ENCODE measurements around the gene FAT2.
"Not testable (repeated sequence)": the region's sequence is repeated elsewhere in the genome, so short reads cannot be mapped to it uniquely, and the experiment has no call there.

Gene FAT2

GRCh38 chr5:151611127-151611775 is 20.1 kb upstream of the FAT2 start:
- DNase-seq, result no peak

- no peak for DNase-seq
Observed at GRCh38 chr5:151608522-151608921, 17.4 kb upstream of the FAT2 start.

DNA sequence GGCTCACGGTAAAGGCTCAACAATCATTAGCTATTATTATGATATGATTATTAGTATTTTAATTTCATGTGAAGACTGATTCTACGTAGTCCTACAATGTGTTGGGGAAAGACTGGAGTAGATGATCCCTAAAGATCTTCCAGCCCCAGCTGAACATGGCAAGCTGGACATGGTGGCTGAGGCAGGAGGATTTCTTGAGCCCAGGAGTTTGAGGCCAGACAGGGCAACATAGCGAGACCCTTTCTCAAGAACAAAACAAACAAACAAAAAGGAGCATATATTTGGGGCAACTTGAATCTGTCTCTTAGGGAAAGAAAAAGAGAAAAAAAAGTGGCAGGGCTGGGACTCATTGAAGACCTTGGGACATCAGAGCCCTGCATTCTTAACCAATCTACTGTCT is 16.2 kb upstream of the FAT2 start:
- no peak for DNase-seq

GRCh38 chr5:151605559-151605958 is 14.4 kb upstream of the FAT2 start:
- no peak for DNase-seq

GRCh38 chr5:151602806-151603205 is 11.7 kb upstream of the FAT2 start:
- DNase-seq, result no peak

- DNase-seq, result no peak
Observed at GRCh38 chr5:151601391-151601790, 10.3 kb upstream of the FAT2 start.

DNA sequence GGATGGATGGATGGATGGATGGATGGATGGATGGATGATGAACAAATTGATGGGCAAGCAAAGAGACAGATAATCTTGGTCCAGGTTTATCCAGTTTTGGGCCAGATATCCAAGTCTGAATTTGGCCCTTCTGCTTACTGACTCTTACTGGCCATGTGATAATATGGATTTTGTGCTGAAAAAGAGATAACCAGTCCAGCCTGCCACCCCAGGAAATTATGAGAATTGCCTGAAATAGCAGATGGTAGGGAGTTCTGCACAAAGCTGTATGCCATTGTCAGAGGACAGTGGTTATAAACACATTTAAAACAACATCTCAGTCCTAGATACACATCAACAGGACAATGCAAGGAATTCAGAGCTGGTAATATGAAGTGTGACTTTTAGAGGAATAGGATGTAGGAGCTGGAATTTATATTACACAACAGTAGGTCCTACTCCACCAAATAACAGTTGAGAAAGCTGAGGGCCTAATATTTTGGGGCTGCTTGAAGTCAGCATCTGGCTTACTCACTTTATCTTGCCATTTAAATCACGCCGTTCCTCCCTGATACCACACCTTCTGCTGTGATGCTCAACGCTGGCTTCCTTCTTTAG is 9.0 kb upstream of the FAT2 start:
- no peak for DNase-seq

DNA sequence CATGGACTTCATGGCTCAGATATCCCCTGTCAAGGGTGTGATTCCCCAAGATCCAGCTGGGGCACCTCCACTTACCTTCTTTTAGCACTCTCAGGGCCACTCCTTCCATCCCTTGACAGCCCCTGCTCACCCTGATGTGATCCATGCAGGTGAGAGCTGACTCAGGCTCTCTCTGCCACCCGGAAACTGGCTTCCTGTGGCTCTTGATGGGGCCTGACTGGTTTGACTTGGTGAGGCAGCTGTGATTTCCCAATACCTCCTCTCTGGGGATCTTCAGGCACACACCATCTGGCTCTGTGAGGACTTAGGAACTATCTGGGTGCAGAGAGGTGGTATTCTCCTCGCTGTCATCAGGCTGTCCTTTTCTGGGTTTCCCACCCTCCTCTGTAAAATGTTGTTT is 7.9 kb upstream of the FAT2 start:
- DNase-seq, result no peak

DNA sequence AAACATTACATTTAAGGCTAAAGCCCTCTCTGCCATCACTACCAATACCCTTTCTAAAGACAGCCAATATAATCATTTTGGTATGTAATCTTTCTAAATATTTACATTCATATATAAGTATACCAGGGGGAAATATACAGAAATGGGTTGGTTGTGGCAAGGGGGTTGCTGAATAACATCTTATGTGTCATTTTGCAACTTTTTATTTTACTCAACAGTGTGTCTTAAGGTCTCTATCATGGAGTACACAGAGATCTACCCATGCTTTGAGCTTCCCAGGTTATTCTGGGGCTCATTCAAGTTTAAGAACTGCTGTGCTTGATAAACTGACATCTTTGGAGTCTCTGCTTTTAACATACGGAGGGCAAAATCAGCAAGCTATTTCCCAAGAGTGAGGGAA is 7.4 kb upstream of the FAT2 start:
- DNase-seq, result no peak

DNA sequence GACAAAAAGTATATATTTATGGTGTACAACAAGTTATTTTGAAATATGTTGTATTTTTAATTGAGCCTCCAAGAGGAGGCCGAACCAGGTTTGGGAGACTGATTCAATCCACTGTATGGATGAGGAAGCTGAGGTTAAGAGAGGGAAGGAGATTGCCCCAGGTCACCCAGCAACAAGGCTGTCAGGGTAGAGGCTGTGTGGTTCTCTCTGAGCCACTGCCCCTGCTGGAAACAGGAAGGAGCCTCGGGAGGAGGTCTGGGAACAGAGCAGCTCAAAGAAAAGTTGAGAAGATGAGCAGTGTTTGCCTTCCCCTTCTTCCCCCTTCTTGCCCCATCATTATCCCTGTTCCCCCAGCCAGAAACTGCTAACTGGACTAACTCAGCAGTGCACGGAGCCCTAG is 6.6 kb upstream of the FAT2 start:
- no peak for DNase-seq

DNA sequence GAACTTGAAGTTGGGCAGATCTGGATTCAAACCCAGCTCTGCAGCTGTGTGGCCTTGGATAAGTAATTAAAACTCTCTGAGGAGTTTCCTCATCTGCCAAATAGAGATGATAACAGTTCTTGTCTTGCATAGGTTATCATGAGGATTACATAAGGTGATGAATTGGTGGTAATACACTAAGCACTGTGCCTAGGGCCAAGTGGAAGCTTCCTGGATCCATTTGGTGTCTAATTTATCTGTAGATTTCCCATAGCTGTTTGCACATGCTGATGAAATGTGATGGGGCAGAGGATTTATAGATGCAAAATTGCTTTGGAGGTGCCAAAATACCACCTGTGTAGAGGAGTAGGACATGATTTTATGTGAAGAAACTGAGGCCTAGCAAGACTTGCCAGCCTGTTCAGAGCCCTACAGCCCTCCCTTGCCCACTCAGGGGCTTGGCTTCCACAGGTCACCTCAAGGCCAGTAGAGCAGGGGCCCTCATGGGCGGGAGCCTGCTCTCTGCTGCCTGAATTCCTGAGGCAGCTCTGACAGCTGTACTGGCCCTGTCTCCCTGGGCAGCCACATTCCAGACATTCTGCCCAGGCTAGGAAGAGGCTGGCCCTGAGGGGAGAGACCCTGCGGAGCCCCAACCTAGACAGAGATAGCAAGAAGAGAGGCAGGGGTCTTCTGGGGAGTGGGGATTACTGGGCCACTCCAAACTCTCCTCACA is 5.9 kb upstream of the FAT2 start:
- no peak for DNase-seq

DNA sequence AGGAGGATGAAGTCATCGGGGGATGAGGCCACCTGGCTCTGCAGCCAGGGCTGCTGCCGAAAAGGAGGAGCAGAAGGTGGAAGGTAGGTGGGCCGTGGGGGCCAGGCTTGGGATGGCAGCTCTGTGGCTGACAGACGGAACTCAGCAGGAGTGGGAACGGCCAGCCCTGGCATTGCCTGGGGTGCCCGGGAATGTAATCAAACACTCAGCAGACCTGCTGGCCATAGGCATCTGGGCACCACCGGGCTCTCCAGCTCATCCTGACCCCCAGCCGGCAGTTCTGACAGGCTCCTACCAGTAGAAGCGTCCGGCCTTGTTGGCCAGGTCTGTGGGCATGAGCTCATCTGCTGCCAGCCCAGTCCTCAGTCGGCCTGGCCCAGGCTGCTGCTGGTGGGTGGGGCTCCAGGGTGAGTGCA is 4.3 kb upstream of the FAT2 start:
- DNase-seq, result no peak

- no peak for DNase-seq
Observed at GRCh38 chr5:151592855-151593408, 1.8 kb upstream of the FAT2 start.

DNA sequence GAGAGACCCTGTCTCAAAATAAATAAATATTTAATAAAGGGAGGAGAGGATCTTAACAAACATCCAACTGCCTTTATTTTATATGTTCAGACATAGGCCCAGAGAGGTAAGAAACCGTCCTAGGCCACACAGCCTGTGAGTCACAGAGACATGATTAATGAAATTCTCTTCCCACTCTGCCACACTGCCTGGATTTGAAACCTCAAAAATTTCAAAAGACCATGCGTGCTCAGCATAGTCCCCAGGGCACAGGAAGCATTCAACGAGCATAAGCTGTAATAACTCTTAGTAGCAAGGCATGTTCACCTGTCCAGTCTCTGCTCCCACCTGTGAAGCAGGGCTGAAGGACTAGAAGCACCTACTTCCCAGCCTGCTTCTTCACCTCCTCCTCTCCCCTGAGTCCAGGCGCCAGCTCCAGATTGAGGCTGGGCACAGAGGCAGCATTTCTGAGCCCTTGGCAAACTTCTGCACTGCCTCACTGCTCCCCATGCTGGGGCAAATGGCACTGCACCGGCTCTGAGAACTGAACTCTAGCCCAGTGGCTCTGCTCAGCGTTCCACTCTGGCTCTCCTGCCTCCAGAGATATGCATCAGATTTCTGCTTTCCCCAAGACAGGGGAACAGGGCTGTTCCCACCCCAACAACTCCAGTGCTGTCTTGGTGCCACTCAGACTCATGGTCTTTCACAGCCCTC is 1.1 kb downstream of the FAT2 start:
- no peak for DNase-seq

GRCh38 chr5:151587796-151588555 is 3.2 kb downstream of the FAT2 start:
- no peak for DNase-seq

- DNase-seq, result no peak
Observed at GRCh38 chr5:151585970-151586369, 5.2 kb downstream of the FAT2 start.

GRCh38 chr5:151585344-151585743 is 5.8 kb downstream of the FAT2 start:
- DNase-seq, result not testable (repeated sequence)

DNA sequence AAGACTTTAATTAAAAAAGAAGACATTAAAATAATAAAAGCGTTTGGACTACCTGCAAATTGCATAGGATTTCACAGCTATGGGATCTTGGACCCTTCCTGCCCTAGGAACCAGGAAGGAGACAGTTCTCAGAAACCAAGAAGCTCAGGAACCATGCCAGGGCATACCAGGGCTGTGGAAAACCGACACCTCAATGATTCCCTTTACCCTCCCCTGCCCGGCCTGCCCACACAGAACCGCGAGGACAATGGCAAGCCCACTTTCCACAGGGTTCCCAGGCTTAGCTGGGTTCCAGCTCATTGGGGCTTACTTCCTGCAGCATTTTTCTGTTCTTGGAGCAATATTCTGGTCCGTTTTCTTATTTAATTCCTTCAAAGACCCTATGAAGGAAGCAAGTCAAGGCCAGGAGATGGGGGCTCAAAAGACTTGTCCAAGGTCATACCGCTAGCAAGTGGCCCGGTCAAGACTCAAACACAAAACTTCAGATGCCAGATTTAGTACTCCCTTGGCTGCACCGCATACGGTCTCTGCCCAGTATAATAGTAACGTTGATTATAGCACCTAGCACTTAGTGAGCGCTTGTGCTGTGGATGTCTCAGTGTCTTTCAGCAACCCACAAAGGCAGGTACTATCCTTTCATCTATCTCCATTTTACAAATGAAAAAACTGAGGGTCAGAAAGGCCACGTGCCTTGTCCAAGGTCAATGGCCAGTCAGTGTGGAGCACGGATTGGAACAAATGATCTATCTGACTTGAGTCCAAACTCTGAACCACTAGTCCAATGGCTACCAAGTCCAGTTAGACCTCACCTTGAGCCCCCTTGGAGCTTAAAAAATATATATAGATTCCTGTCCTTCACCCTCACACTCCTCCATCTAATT is 6.8 kb downstream of the FAT2 start:
- no peak for DNase-seq

GRCh38 chr5:151581812-151582583 is 9.1 kb downstream of the FAT2 start:
- DNase-seq, result no peak

- DNase-seq, result no peak
Observed at GRCh38 chr5:151581347-151581746, 9.8 kb downstream of the FAT2 start.

DNA sequence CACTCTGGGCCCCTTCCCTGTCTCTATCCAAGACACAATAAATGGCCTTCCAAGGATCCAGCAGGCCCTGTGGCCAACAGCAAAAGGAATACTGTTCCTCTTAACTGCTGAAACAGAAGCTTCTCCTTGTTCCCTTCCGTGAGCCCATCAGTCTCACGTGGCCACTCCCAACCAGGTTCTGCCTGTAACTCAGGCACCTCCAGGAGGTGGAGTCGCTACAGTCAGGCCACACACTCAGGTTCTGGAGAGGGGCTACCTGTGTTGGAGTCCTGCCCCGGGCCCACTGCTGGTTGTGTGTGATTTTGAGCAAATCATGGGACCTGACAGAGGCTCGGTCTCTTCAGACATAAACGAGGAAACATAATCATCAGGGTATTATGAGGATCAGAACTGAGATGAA is 10.3 kb downstream of the FAT2 start:
- no peak for DNase-seq
